AG08396 (cell line): ENCODE measurements around the gene SDHB.
A peak's percentile ranks its signal among the peaks of the same experiment; 100 is the strongest.

Experiments
- DNase-seq: peaks from one replicate; pipeline ENCODE4 v3.0.0; 2012; ENCODE audit warnings: low spot score, mixed read lengths

Gene SDHB

GRCh38 chr1:16986560-16986959, 67.3 kb downstream of the SDHB start:
- DNase-seq, result no peak

GRCh38 chr1:16986113-16986512, 67.7 kb downstream of the SDHB start:
- no peak for DNase-seq

- peak; percentile 82 for DNase-seq
These were observed 69.1 kb downstream of the SDHB start for GRCh38 chr1:16984717-16985116.

GRCh38 chr1:16983649-16984048, 70.2 kb downstream of the SDHB start:
- DNase-seq, result no peak

GRCh38 chr1:16982902-16983301, 70.9 kb downstream of the SDHB start:
- DNase-seq, result no peak

GRCh38 chr1:16981269-16981849, 72.5 kb downstream of the SDHB start:
- peak; percentile 83 for DNase-seq

- DNase-seq, result peak; percentile 79
These were observed 73.2 kb downstream of the SDHB start, which contains the start of gene MFAP2 for GRCh38 chr1:16980473-16981268. TSS of gene MFAP2 (minus strand) at chr1:16980620. CDS start at chr1:16978273, 2,347 bp downstream.

- DNase-seq, result peak; percentile 71
These were observed 74.1 kb downstream of the SDHB start for GRCh38 chr1:16979475-16980327.

- DNase-seq, result peak; percentile 94
These were observed 75.0 kb downstream of the SDHB start for GRCh38 chr1:16978567-16979474.

- DNase-seq, result no peak
These were observed 75.7 kb downstream of the SDHB start for GRCh38 chr1:16978139-16978538.

- DNase-seq, result no peak
These were observed 76.5 kb downstream of the SDHB start for GRCh38 chr1:16977377-16977776.

- no peak for DNase-seq
These were observed 76.9 kb downstream of the SDHB start for GRCh38 chr1:16976966-16977365.

GRCh38 chr1:16975838-16976237, 78.0 kb downstream of the SDHB start:
- no peak for DNase-seq

- DNase-seq, result no peak
These were observed 78.6 kb downstream of the SDHB start for GRCh38 chr1:16975211-16975610.

- DNase-seq, result no peak
These were observed 80.6 kb downstream of the SDHB start for GRCh38 chr1:16973215-16973614.

- DNase-seq, result no peak
These were observed 81.5 kb downstream of the SDHB start for GRCh38 chr1:16972189-16972895.

GRCh38 chr1:16971341-16972188, 82.3 kb downstream of the SDHB start:
- peak; percentile 76 for DNase-seq

GRCh38 chr1:16970132-16970910, 83.5 kb downstream of the SDHB start:
- no peak for DNase-seq

GRCh38 chr1:16969651-16970050, 84.2 kb downstream of the SDHB start:
- DNase-seq, result no peak
